Measurements from ENCODE around the gene CEP20.

The CEP20 gene

GRCh38 chr16:15886078-15886477, 2.3 kb downstream of the CEP20 start:
- TF ChIP-seq CTCF (IDR thresholded peaks at IDR 0.05; ENCODE audit: control insufficient read depth, extremely low read depth, insufficient read depth) = no peak
- DNase-seq (ENCODE audit: low read depth) = peak; percentile 22
- H3K4me3 ChIP-seq (ENCODE audit: low read depth, low read length) = no peak overlapping the region

GRCh38 chr16:15885560-15886001, 2.8 kb downstream of the CEP20 start:
- no peak overlapping the region for H3K4me3 ChIP-seq (ENCODE audit: low read depth, low read length)
- peak; percentile 2 for DNase-seq (ENCODE audit: low read depth)
- TF ChIP-seq CTCF (IDR thresholded peaks at IDR 0.05; ENCODE audit: control insufficient read depth, extremely low read depth, insufficient read depth) = no peak

GRCh38 chr16:15882563-15882962, 5.8 kb downstream of the CEP20 start:
- TF ChIP-seq CTCF (IDR thresholded peaks at IDR 0.05; ENCODE audit: control insufficient read depth, extremely low read depth, insufficient read depth) = no peak
- DNase-seq (ENCODE audit: low read depth) = no peak
- H3K4me3 ChIP-seq (ENCODE audit: low read depth, low read length) = no peak overlapping the region

GRCh38 chr16:15881794-15882379, 6.5 kb downstream of the CEP20 start:
- no peak for DNase-seq (ENCODE audit: low read depth)
- TF ChIP-seq CTCF (IDR thresholded peaks at IDR 0.05; ENCODE audit: control insufficient read depth, extremely low read depth, insufficient read depth) = no peak
- H3K4me3 ChIP-seq (ENCODE audit: low read depth, low read length) = no peak overlapping the region

- TF ChIP-seq CTCF (IDR thresholded peaks at IDR 0.05; ENCODE audit: control insufficient read depth, extremely low read depth, insufficient read depth) = no peak
- DNase-seq (ENCODE audit: low read depth) = no peak
- H3K4me3 ChIP-seq (ENCODE audit: low read depth, low read length) = no peak overlapping the region
Measured at GRCh38 chr16:15880434-15881308, 7.7 kb downstream of the CEP20 start.

- DNase-seq (ENCODE audit: low read depth) = peak; percentile 7
- TF ChIP-seq CTCF (IDR thresholded peaks at IDR 0.05; ENCODE audit: control insufficient read depth, extremely low read depth, insufficient read depth) = no peak
- no peak overlapping the region for H3K4me3 ChIP-seq (ENCODE audit: low read depth, low read length)
Measured at GRCh38 chr16:15879255-15879811, 9.1 kb downstream of the CEP20 start.

All from LNCaP clone FGC (cell line).